Omental fat pad (tissue), 4 donors: ENCODE measurements around the gene DNAH3. TPM values are rescaled to one million over a fixed set of nuclear protein-coding genes. Genes with fewer than 3 reads are reported as not detected.
"Not testable (repeated sequence)": the region's sequence is repeated elsewhere in the genome, so short reads cannot be mapped to it uniquely, and the experiment has no call there.

Experiments used
- ATAC-seq: fragments of 150-250 bp; one replicate; pipeline ENCODE4 v1.9.1; 2016; ENCODE audit warnings: mild to moderate bottlenecking, moderate library complexity; ENCODE audit not compliant: low FRiP score
- DNase-seq: peaks from one replicate; pipeline ENCODE4 v3.0.0-alpha.2; 2019; ENCODE audit warnings: low spot score
- CTCF ChIP-seq, 3 donors: fragments of 450-650 bp; IDR thresholded peaks; one replicate each; pipeline ENCODE4 v1.5.1; 2016 to 2017; ENCODE audit warnings: antibody characterized with exemption in 3 of 3, mild to moderate bottlenecking in 3 of 3, moderate library complexity in 2 of 3
- total RNA-seq, 4 donors: library from RNA; depleted of rRNA; stranded (reverse); fragments of >200 nt; gene quantifications; one replicate each; pipeline ENCODE4 v1.1.0, GENCODE V29; 2016

DNAH3 gene
- total RNA-seq, 4 donors from 2014 or later = 0.12 TPM; not detected in 3

- no peak for TF ChIP-seq CTCF (IDR thresholded peaks at IDR 0.05)
- no peak for DNase-seq
- ATAC-seq = no peak
Observed at GRCh38 chr16:21117567-21117966, 33.1 kb downstream of the DNAH3 start.

- no peak for TF ChIP-seq CTCF (IDR thresholded peaks at IDR 0.05)
- DNase-seq = no peak
- ATAC-seq = no peak
Observed at GRCh38 chr16:21116148-21116693, 34.4 kb downstream of the DNAH3 start.

- ATAC-seq = not testable (repeated sequence)
Observed at GRCh38 chr16:21115551-21115950, 35.1 kb downstream of the DNAH3 start.

GRCh38 chr16:21103941-21104860 is 46.4 kb downstream of the DNAH3 start:
- DNase-seq (no peak), ATAC-seq (no peak)
- no peak for TF ChIP-seq CTCF (IDR thresholded peaks at IDR 0.05)

More at GRCh38 chr16:21115551-21115950, 35.1 kb downstream of the DNAH3 start:
- not testable (repeated sequence) for DNase-seq

GRCh38 chr16:21101631-21102420 is 48.8 kb downstream of the DNAH3 start:
- ATAC-seq (no peak), DNase-seq (no peak)
- no peak for TF ChIP-seq CTCF (IDR thresholded peaks at IDR 0.05)

GRCh38 chr16:21100447-21100846 is 50.2 kb downstream of the DNAH3 start:
- ATAC-seq (no peak), DNase-seq (no peak)
- no peak for TF ChIP-seq CTCF (IDR thresholded peaks at IDR 0.05)

- DNase-seq = no peak
- ATAC-seq = no peak
- no peak for TF ChIP-seq CTCF (IDR thresholded peaks at IDR 0.05)
Observed at GRCh38 chr16:21097151-21097550, 53.5 kb downstream of the DNAH3 start.

- not testable (repeated sequence) for DNase-seq, ATAC-seq
Observed at GRCh38 chr16:21094719-21095118, 55.9 kb downstream of the DNAH3 start.
